Stimulated activated CD4-positive, alpha-beta T cell treated with anti-CD3 and anti-CD28 coated beads, Interleukin-1b, Interleukin-23, amount 100 ng/mL, for 1 hour (primary cell): ENCODE measurements around the gene TUBAL3.
"Not testable (repeated sequence)": the region's sequence is repeated elsewhere in the genome, so short reads cannot be mapped to it uniquely, and the experiment has no call there.

Experiments used
- DNase-seq, 2 donors: peaks; one replicate each; pipeline ENCODE4 v3.0.0-alpha.2; 2020; ENCODE audit warnings: low read depth in 2 of 2

TUBAL3 gene

GRCh38 chr10:5423771-5424170 lies 19.1 kb upstream of the TUBAL3 start:
- no peak for DNase-seq

- DNase-seq = no peak
These were observed 15.0 kb upstream of the TUBAL3 start for GRCh38 chr10:5419466-5420094.

GRCh38 chr10:5418584-5418983 lies 14.0 kb upstream of the TUBAL3 start:
- no peak for DNase-seq

- DNase-seq = no peak
These were observed 12.4 kb upstream of the TUBAL3 start for GRCh38 chr10:5416981-5417380.

GRCh38 chr10:5413012-5413938 lies 8.6 kb upstream of the TUBAL3 start:
- no peak for DNase-seq

GRCh38 chr10:5412277-5412941 lies 7.8 kb upstream of the TUBAL3 start, which contains the start of gene NET1:
Gene NET1 (plus strand): TSS chr10:5412557. CDS start chr10:5412693, 136 bp downstream.
- DNase-seq = peak; percentile 7 to 40

- no peak for DNase-seq
These were observed 7.3 kb upstream of the TUBAL3 start for GRCh38 chr10:5411941-5412276.

- not testable (repeated sequence) for DNase-seq
These were observed 6.2 kb upstream of the TUBAL3 start for GRCh38 chr10:5410787-5411186.

- DNase-seq = no peak
These were observed 2.3 kb upstream of the TUBAL3 start for GRCh38 chr10:5406918-5407317.

- DNase-seq = no peak
These were observed 1.8 kb downstream of the TUBAL3 start for GRCh38 chr10:5402798-5403197.

- no peak for DNase-seq
These were observed 4.0 kb downstream of the TUBAL3 start for GRCh38 chr10:5400468-5401240.

- no peak for DNase-seq
These were observed 5.3 kb downstream of the TUBAL3 start for GRCh38 chr10:5399332-5399731.

GRCh38 chr10:5396556-5397300 lies 7.9 kb downstream of the TUBAL3 start:
- no peak for DNase-seq

GRCh38 chr10:5395168-5395567 lies 9.5 kb downstream of the TUBAL3 start:
- DNase-seq = no peak

- DNase-seq = no peak
These were observed 11.1 kb downstream of the TUBAL3 start for GRCh38 chr10:5393529-5393928.

GRCh38 chr10:5391790-5392189 lies 12.8 kb downstream of the TUBAL3 start:
- no peak for DNase-seq

GRCh38 chr10:5390607-5391205 lies 13.9 kb downstream of the TUBAL3 start:
- no peak for DNase-seq

- no peak for DNase-seq
These were observed 17.5 kb downstream of the TUBAL3 start for GRCh38 chr10:5387169-5387568.

GRCh38 chr10:5385224-5385623 lies 19.4 kb downstream of the TUBAL3 start:
- DNase-seq = no peak

GRCh38 chr10:5381187-5381586 lies 23.4 kb downstream of the TUBAL3 start:
- no peak for DNase-seq

GRCh38 chr10:5380395-5380794 lies 24.2 kb downstream of the TUBAL3 start:
- not testable (repeated sequence) for DNase-seq
